Breast epithelium (tissue), 4 donors: Measurements from ENCODE around the gene DMRTA2. TPM values are rescaled to one million over a fixed set of nuclear protein-coding genes. Genes with fewer than 3 reads are reported as not detected.

Experiments
- DNase-seq, 2 donors: peaks; one replicate each; pipeline ENCODE4 v3.0.0-alpha.2; 2019; ENCODE audit warnings: low spot score in 2 of 2
- H3K27ac ChIP-seq, 2 donors: fragments of 200-600 bp; sonication (generic) in 1 of 2; one replicate each; pipeline ENCODE4 v1.5.1; 2016 to 2019; ENCODE audit warnings: mild to moderate bottlenecking in 1 of 2
- H3K27me3 ChIP-seq, 2 donors: fragments of 200-600 bp; sonication (generic) in 1 of 2; one replicate each; pipeline versions ENCODE4 v1.5.1 to v1.6.0; 2017 to 2019; ENCODE audit warnings: control low read depth in 1 of 2, mild to moderate bottlenecking in 1 of 2
- H3K36me3 ChIP-seq: fragments of 200-600 bp; one replicate; pipeline ENCODE4 v1.5.1; 2019
- H3K4me1 ChIP-seq, 2 donors: fragments of 200-600 bp; sonication (generic); one replicate each; pipeline ENCODE4 v1.5.1; 2016 to 2019; ENCODE audit warnings: control low read depth in 1 of 2
- H3K4me3 ChIP-seq, 3 donors: fragments of 200-600 bp; sonication (generic); 1 replicate in 2 of 3; 2 replicates in 1 of 3; pipeline ENCODE4 v1.5.1; 2016 to 2019; ENCODE audit warnings: mild to moderate bottlenecking in 3 of 3, moderate library complexity in 2 of 3
- H3K9me3 ChIP-seq, 2 donors: fragments of 200-600 bp; sonication (generic) in 1 of 2; one replicate each; pipeline ENCODE4 v1.5.1; 2016 to 2019; ENCODE audit warnings: control low read depth in 1 of 2
- POLR2A ChIP-seq: fragments of 450-650 bp; IDR thresholded peaks from one replicate; pipeline ENCODE4 v1.6.1; 2016; ENCODE audit warnings: antibody characterized with exemption, mild to moderate bottlenecking, moderate library complexity
- POLR2AphosphoS5 ChIP-seq, 3 donors: sonication (generic); formaldehyde crosslinking; IDR thresholded peaks; one replicate each; pipeline ENCODE4 v1.6.1; 2017; ENCODE audit warnings: antibody characterized with exemption in 3 of 3
- intact Hi-C: fragments of 100-400 bp; cut with DNase I; formaldehyde crosslinking; loops from one replicate; pipeline ENCODE4 v1.15.1; 2023; ENCODE audit warnings: low total_unique reads
- total RNA-seq, 3 donors: library from RNA; depleted of rRNA; stranded (reverse); fragments of >200 nt; gene quantifications; one replicate each; pipeline ENCODE4 v1.1.0, GENCODE V29; 2016
- TF ChIP-seq, protein P1 (sequence below), 3 donors: fragments of 450-650 bp; IDR thresholded peaks; one replicate each; pipeline ENCODE4 v1.5.1; 2016 to 2017; ENCODE audit warnings: antibody characterized with exemption in 3 of 3, mild to moderate bottlenecking in 3 of 3, moderate library complexity in 3 of 3

DMRTA2 gene
- total RNA-seq, 3 donors from 2014 or later: 0.16 TPM; not detected in 2

DNA sequence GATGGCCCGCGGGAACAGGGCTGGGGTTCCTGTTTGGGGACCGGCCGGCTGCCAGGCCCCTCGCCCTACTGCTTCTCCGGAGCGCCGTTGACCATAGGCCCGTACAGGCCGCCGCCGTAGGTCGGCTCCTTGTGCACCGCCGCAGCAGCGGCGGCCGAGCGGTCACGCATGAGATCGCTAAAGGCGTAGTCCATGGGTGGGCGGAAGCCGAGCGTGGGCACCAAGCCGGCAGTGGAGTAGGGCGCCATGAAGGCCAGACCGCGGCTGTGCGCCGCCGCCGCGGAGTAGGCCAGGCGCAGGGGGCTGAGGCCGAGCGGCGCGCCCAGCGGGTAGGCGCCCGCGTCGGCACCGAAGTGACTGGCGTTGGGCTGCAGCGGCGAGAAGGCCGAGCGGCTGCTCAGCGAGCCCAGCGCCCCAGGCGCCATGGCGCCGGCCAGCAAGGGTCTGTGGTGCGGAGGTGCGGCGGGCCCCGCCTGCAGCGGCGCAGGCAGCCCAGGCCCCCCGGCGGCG lies 4.6 kb downstream of the DMRTA2 start:
- Histone ChIP-seq H3K36me3 (no peaks in the 10 kb centered on the region), H3K27me3 (peaks cover 11 to 98% of the 10 kb centered on the region in 2 donors), H3K27ac (no peak overlapping the region), H3K4me3 (peak overlapping the region; percentile 15 to 63 (median 29)), H3K4me1 (peaks cover 4 to 6% of the 10 kb centered on the region in 2 donors), H3K9me3 (no peaks in the 10 kb centered on the region)
- DNase-seq: no peak
- intact Hi-C loops: no loop called here
- TF ChIP-seq POLR2AphosphoS5 (IDR thresholded peaks at IDR 0.05): no peak
- TF ChIP-seq, protein P1, sequence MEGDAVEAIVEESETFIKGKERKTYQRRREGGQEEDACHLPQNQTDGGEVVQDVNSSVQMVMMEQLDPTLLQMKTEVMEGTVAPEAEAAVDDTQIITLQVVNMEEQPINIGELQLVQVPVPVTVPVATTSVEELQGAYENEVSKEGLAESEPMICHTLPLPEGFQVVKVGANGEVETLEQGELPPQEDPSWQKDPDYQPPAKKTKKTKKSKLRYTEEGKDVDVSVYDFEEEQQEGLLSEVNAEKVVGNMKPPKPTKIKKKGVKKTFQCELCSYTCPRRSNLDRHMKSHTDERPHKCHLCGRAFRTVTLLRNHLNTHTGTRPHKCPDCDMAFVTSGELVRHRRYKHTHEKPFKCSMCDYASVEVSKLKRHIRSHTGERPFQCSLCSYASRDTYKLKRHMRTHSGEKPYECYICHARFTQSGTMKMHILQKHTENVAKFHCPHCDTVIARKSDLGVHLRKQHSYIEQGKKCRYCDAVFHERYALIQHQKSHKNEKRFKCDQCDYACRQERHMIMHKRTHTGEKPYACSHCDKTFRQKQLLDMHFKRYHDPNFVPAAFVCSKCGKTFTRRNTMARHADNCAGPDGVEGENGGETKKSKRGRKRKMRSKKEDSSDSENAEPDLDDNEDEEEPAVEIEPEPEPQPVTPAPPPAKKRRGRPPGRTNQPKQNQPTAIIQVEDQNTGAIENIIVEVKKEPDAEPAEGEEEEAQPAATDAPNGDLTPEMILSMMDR (IDR thresholded peaks at IDR 0.05): no peak
- no peak for TF ChIP-seq POLR2A

DNA sequence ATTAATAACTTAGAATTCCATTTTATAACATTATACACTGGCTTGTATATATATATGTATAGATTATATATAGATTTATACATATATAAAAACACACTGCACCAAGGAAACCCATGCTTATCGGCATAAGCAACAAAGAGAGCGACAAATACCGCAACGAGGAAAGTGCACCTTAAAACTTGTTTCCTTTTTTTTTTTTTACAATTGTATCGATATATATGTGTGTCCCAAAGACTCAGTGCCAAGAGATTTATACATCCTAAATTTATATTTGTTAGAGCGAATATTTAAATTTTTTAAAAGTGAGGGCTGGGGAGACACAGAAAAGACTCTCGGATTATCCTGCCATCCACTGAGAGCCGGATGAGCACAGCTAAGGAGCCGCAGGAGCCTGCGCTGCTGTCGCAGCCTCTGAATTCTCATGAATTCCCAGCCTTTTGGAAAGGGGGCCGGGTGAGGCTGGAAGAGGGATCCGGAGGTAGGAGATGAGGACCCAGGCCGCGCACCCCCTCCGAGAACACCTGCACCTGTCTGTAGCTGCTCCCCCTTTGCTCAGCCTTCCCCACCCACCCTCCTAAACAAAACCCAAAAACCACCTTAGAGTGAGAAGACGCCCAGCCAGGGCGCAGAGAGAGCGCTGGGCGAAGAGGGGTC lies 5.2 kb downstream of the DMRTA2 start:
- DNase-seq: no peak
- peaks cover 11 to 97% of the 10 kb centered on the region in 2 donors for H3K27me3 ChIP-seq
- peaks cover 0 to 2% of the 10 kb centered on the region in 2 donors for H3K4me1 ChIP-seq
- intact Hi-C loops: no loop called here
- peak overlapping the region; percentile 15 to 63 (median 29) for H3K4me3 ChIP-seq
- no peak overlapping the region for H3K27ac ChIP-seq
- H3K36me3 ChIP-seq: no peaks in the 10 kb centered on the region
- TF ChIP-seq POLR2A (no peak), POLR2AphosphoS5 (IDR thresholded peaks at IDR 0.05) (no peak)
- TF ChIP-seq, protein P1 (IDR thresholded peaks at IDR 0.05): no peak
- no peaks in the 10 kb centered on the region for H3K9me3 ChIP-seq

DNA sequence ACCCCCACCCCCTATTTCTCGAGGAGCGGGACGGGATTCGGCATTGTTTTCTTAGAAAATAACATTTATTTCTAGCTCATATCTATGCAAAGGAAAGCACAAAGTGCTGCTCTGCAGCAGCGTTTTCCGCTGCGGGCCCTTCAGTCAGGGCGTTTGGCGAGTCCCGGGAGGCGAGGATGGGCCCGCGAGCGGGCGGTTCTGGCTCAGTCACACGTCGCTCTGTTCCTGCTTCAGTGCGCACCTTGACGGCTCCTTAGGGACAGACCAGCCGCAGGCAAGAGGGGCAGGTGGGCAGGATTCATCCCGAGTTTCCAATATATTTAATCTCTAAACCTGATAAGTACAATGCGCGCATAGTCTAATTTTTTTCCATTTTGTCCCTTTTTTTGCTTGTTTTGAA lies 5.7 kb downstream of the DMRTA2 start:
- intact Hi-C loops: no loop called here
- DNase-seq: no peak
- TF ChIP-seq, protein P1 (IDR thresholded peaks at IDR 0.05): no peak
- TF ChIP-seq POLR2A (no peak), POLR2AphosphoS5 (IDR thresholded peaks at IDR 0.05) (no peak)
- Histone ChIP-seq H3K36me3 (no peaks in the 10 kb centered on the region), H3K9me3 (no peaks in the 10 kb centered on the region), H3K4me1 (no peaks in the 10 kb centered on the region), H3K4me3 (peak overlapping the region in 1 of 3 donors; percentile 1), H3K27me3 (peaks cover 11 to 91% of the 10 kb centered on the region in 2 donors), H3K27ac (no peak overlapping the region)

DNA sequence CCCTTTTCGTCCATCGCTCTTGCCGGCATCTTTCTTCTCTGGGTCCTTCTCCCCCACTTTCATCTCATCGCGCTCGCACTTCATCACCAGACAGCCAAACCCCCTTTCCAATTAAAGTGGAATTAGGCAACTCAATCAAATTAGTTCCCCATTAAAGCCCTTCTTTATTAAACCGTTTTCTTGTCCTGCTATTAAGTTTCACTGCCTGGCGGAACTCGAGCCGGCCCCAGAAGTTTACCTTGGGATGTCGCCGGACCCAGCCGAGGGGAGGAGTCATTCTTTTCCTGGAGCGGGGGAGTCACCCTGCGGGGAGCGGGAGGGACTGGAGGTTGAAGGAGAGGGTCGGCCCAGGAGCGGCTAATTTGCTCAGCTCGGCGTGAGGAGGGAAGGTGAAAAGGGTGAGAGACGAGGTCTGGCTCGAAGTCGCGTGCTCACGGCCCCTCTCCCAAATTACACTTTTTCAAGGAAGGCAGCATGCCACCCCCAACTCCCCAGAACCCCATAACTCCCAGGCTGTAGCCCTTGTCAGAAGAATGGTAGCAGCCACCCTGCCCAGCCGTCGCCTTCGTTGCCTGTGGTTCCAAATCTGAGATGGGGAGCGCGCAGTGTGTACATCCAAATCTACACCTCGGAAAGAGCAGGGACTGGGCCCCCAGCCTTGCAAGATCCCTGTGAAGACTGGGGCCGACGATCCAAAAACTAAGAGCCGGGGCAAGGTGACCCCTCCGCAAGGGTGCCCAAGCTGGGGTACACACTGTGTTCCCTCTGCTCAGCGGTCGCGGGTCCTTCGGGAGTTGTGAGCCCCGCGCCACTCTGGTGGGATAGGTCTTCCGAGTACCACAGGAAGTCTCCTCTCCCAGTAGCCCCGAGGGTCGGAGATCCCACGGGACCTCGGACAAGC lies 6.4 kb downstream of the DMRTA2 start:
- no peak for TF ChIP-seq POLR2A
- TF ChIP-seq, protein P1 (IDR thresholded peaks at IDR 0.05): no peak
- TF ChIP-seq POLR2AphosphoS5 (IDR thresholded peaks at IDR 0.05): no peak
- DNase-seq: no peak
- peak overlapping the region in 1 of 3 donors; percentile 17 for H3K4me3 ChIP-seq
- H3K9me3 ChIP-seq: no peaks in the 10 kb centered on the region
- H3K27me3 ChIP-seq: peaks cover 11 to 84% of the 10 kb centered on the region in 2 donors
- H3K4me1 ChIP-seq: no peaks in the 10 kb centered on the region
- intact Hi-C loops: no loop called here
- no peak overlapping the region for H3K27ac ChIP-seq
- H3K36me3 ChIP-seq: no peaks in the 10 kb centered on the region

DNA sequence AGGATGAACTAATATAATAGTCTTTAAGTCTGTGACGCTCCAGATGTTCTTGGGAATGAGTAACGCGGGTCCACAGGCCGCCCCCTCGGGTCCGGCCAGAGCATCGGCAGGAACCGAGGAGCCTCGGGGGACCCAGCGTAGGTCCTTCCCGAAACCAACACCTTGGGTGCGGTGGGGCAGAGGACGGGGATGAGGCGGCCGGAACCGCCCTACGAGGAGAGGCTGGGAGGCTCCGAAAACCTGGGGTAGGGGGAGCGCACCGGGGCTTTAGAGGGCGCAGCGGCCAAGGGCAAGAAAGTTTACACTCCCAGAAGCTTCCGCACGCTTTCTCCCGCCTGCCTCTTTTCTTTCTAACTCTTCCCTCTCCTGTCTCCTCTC lies 7.1 kb downstream of the DMRTA2 start:
- no peaks in the 10 kb centered on the region for H3K4me1 ChIP-seq
- intact Hi-C loops: no loop called here
- H3K27me3 ChIP-seq: peaks cover 11 to 81% of the 10 kb centered on the region in 2 donors

More for the DNA sequence above, 7.1 kb downstream of the DMRTA2 start:
- Histone ChIP-seq H3K27ac (no peak overlapping the region), H3K9me3 (no peaks in the 10 kb centered on the region), H3K4me3 (no peak overlapping the region), H3K36me3 (no peaks in the 10 kb centered on the region)
- DNase-seq: no peak
- TF ChIP-seq, protein P1 (IDR thresholded peaks at IDR 0.05): no peak
- TF ChIP-seq POLR2A (no peak), POLR2AphosphoS5 (IDR thresholded peaks at IDR 0.05) (no peak)
